Hepatocyte (in vitro differentiated cells): ENCODE data around the gene EVC2.

Experiments
- EZH2 ChIP-seq: fragments of 200-600 bp; sonication (generic); IDR thresholded peaks from 2 replicates; pipeline ENCODE4 v1.6.1; 2016; ENCODE audit warnings: antibody characterized with exemption, mild to moderate bottlenecking, borderline replicate concordance
- EZH2phosphoT487 ChIP-seq: fragments of 200-600 bp; sonication (generic); IDR thresholded peaks from one replicate; pipeline ENCODE4 v1.6.1; 2018; ENCODE audit warnings: antibody characterized with exemption, mild to moderate bottlenecking, low read depth, moderate library complexity; ENCODE audit not compliant: unreplicated experiment, severe bottlenecking
- TF ChIP-seq, protein P1 (sequence below): fragments of 200-600 bp; sonication (generic); IDR thresholded peaks from 2 replicates; pipeline ENCODE4 v1.5.1; 2016; ENCODE audit warnings: antibody characterized with exemption, mild to moderate bottlenecking; ENCODE audit not compliant: poor library complexity

DNA sequence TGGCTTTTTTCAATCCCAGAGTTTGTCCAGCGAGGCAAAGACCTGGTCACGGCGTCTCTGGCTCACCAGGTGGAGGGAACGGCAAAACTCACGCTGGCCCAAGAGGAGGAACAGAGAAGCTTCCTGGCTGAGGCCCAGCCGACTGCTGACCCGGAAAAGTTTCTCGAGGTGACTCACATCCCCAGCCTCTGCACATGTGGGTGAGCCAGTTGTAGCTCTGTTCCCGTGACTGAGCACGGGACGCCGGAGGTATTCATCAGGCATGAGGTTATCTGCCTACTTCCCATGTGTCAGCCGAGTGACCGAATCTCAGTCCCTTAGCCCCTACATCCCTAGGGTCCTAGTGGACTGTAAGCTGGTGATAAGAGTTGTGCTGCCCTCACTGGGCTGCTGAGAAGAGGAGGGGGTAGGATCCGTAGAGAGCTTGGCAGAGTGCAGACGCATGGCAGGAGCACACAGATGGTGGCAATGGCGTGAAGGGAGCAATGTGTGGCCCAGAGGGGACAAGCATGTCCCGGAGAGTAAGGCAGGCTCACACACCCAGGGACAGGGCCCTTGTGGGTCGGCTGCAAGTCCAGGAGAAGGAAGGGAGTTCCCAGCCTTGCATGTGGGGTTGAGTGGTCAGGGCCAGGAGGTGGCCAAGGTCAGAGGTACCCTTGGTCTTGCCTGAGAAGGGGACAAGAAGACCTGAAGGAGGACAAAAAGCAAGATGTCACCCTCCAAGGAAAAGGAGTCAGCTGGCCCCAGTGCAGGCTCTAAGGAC, 45.6 kb upstream of the EVC2 start:
- TF ChIP-seq, protein P1, sequence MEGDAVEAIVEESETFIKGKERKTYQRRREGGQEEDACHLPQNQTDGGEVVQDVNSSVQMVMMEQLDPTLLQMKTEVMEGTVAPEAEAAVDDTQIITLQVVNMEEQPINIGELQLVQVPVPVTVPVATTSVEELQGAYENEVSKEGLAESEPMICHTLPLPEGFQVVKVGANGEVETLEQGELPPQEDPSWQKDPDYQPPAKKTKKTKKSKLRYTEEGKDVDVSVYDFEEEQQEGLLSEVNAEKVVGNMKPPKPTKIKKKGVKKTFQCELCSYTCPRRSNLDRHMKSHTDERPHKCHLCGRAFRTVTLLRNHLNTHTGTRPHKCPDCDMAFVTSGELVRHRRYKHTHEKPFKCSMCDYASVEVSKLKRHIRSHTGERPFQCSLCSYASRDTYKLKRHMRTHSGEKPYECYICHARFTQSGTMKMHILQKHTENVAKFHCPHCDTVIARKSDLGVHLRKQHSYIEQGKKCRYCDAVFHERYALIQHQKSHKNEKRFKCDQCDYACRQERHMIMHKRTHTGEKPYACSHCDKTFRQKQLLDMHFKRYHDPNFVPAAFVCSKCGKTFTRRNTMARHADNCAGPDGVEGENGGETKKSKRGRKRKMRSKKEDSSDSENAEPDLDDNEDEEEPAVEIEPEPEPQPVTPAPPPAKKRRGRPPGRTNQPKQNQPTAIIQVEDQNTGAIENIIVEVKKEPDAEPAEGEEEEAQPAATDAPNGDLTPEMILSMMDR: no peak
- TF ChIP-seq EZH2phosphoT487 (no peak), EZH2 (no peak)
